WTC11 (cell line): ENCODE data around the gene NCKAP5. TPM values are rescaled to one million over a fixed set of nuclear protein-coding genes. Genes with fewer than 3 reads are reported as not detected.

Experiments
- ATAC-seq: fragments of 200-7000 bp; cut with Tn5 transposase; 2 replicates; pipeline ENCODE4 v1.10.0; 2021; ENCODE audit warnings: mild to moderate bottlenecking, moderate library complexity
- CTCF ChIA-PET: fragments of 300-600 bp; sonication (Branson Sonifier 250); formaldehyde crosslinking; loops from one replicate; lab custom pipeline; 2021; ENCODE audit warnings: antibody characterized with exemption; lab: Charles Lee
- POLR2A ChIA-PET: fragments of 350-600 bp; sonication (Branson Sonifier 250); formaldehyde crosslinking; loops from one replicate; lab custom pipeline; 2021; ENCODE audit warnings: antibody characterized with exemption; lab: Charles Lee
- DNase-seq: peaks from one replicate; pipeline ENCODE4 v3.0.0; 2021; ENCODE audit warnings: low spot score
- H3K27ac Mint-ChIP-seq: 2 replicates; pipeline ENCODE4 v1.8.0; 2021; ENCODE audit warnings: mixed read lengths
- H3K27me3 Mint-ChIP-seq: 2 replicates; pipeline ENCODE4 v1.8.0; 2021; ENCODE audit warnings: low read depth, mild to moderate bottlenecking, moderate library complexity, mixed read lengths
- H3K36me3 Mint-ChIP-seq: 2 replicates; pipeline ENCODE4 v1.8.0; 2021; ENCODE audit warnings: mixed read lengths
- H3K4me1 Mint-ChIP-seq: 2 replicates; pipeline ENCODE4 v1.8.0; 2022; ENCODE audit warnings: mixed read lengths
- H3K4me3 Mint-ChIP-seq: 2 replicates; pipeline ENCODE4 v1.8.0; 2021; ENCODE audit warnings: mild to moderate bottlenecking, moderate library complexity, mixed read lengths
- H3K9me3 Mint-ChIP-seq: 2 replicates; pipeline ENCODE4 v1.8.0; 2021; ENCODE audit warnings: mixed read lengths
- ATF1 ChIP-seq: sonication (generic); formaldehyde crosslinking; IDR thresholded peaks from 2 replicates; pipeline ENCODE4 v1.8.1; 2023; ENCODE audit warnings: mild to moderate bottlenecking, moderate library complexity, missing genetic modification reagents
- E2F4 ChIP-seq: sonication (generic); formaldehyde crosslinking; IDR thresholded peaks from 2 replicates; pipeline ENCODE4 v1.8.1; 2022; ENCODE audit warnings: low read depth, mild to moderate bottlenecking, moderate library complexity, missing genetic modification reagents, borderline replicate concordance
- FOXJ3 ChIP-seq: sonication (generic); formaldehyde crosslinking; IDR thresholded peaks from 2 replicates; pipeline ENCODE4 v1.9.0; 2021; ENCODE audit warnings: missing genetic modification reagents, mild to moderate bottlenecking, borderline replicate concordance
- FOXK1 ChIP-seq: sonication (generic); formaldehyde crosslinking; IDR thresholded peaks from 2 replicates; pipeline ENCODE4 v1.8.0; 2022; ENCODE audit warnings: mild to moderate bottlenecking, moderate library complexity, missing genetic modification reagents
- GABPB1 ChIP-seq: sonication (generic); formaldehyde crosslinking; IDR thresholded peaks from 2 replicates; pipeline ENCODE4 v1.8.1; 2023; ENCODE audit warnings: mild to moderate bottlenecking, missing genetic modification reagents
- GTF2I ChIP-seq: fragments of 250-450 bp; sonication (Bioruptor Pico); conservative IDR thresholded peaks from 2 replicates; pipeline ENCODE4 v1.4.0; 2021; ENCODE audit warnings: mild to moderate bottlenecking
- HMGA2 ChIP-seq: fragments of 250-450 bp; sonication (Bioruptor Pico); IDR thresholded peaks from 2 replicates; pipeline ENCODE4 v1.4.0; 2021; ENCODE audit warnings: mild to moderate bottlenecking, moderate library complexity
- MXD4 ChIP-seq: fragments of 250-450 bp; sonication (Bioruptor Pico); IDR thresholded peaks from 2 replicates; pipeline ENCODE4 v1.8.0; 2021; ENCODE audit warnings: mild to moderate bottlenecking, moderate library complexity, borderline replicate concordance
- NR3C1 ChIP-seq: sonication (generic); formaldehyde crosslinking; conservative IDR thresholded peaks from 2 replicates; pipeline ENCODE4 v1.8.1; 2023; ENCODE audit warnings: low read depth, mild to moderate bottlenecking, missing genetic modification reagents
- PRRX2 ChIP-seq: fragments of 250-450 bp; sonication (Bioruptor Pico); IDR thresholded peaks from 2 replicates; pipeline ENCODE4 v1.8.0; 2021; ENCODE audit warnings: mild to moderate bottlenecking
- RELA ChIP-seq: sonication (generic); formaldehyde crosslinking; IDR thresholded peaks from 2 replicates; pipeline ENCODE4 v1.8.1; 2022; ENCODE audit warnings: missing genetic modification reagents, mild to moderate bottlenecking, borderline replicate concordance
- SMAD3 ChIP-seq: sonication (generic); formaldehyde crosslinking; IDR thresholded peaks from 2 replicates; pipeline ENCODE4 v1.8.0; 2022; ENCODE audit warnings: missing genetic modification reagents, mild to moderate bottlenecking, borderline replicate concordance
- SOX15 ChIP-seq: fragments of 250-450 bp; sonication (Bioruptor Pico); IDR thresholded peaks from 2 replicates; pipeline ENCODE4 v1.9.0; 2021; ENCODE audit warnings: mild to moderate bottlenecking
- TP53 ChIP-seq: sonication (generic); formaldehyde crosslinking; IDR thresholded peaks from 2 replicates; pipeline ENCODE4 v1.8.1; 2023; ENCODE audit warnings: mild to moderate bottlenecking, missing genetic modification reagents
- ZBTB21 ChIP-seq: sonication (generic); formaldehyde crosslinking; IDR thresholded peaks from 2 replicates; pipeline ENCODE4 v1.8.1; 2023; ENCODE audit warnings: mild to moderate bottlenecking, missing genetic modification reagents, borderline replicate concordance
- ZNF121 ChIP-seq: sonication (generic); formaldehyde crosslinking; IDR thresholded peaks from 2 replicates; pipeline ENCODE4 v1.8.0; 2023; ENCODE audit warnings: missing genetic modification reagents
- total RNA-seq: library from RNA; stranded (reverse); gene quantifications from 3 replicates; pipeline ENCODE4 v1.2.3, GENCODE V29; 2021
- TF ChIP-seq, protein P1 (sequence below): sonication (generic); formaldehyde crosslinking; IDR thresholded peaks from 2 replicates; pipeline ENCODE4 v1.8.0; 2022; ENCODE audit warnings: mild to moderate bottlenecking, missing genetic modification reagents
- TF ChIP-seq, protein P2 (sequence below): sonication (generic); formaldehyde crosslinking; IDR thresholded peaks from 2 replicates; pipeline ENCODE4 v1.8.1; 2022; ENCODE audit warnings: mild to moderate bottlenecking, moderate library complexity, missing genetic modification reagents
- TF ChIP-seq, protein P3 (sequence below): sonication (generic); formaldehyde crosslinking; IDR thresholded peaks from 2 replicates; pipeline ENCODE4 v1.8.1; 2023; ENCODE audit warnings: mild to moderate bottlenecking, missing genetic modification reagents
- TF ChIP-seq, protein P4 (sequence below): fragments of 250-450 bp; sonication (Bioruptor Pico); IDR thresholded peaks from 2 replicates; pipeline ENCODE4 v1.9.0; 2021; ENCODE audit warnings: moderate library complexity, mild to moderate bottlenecking, inconsistent platforms, borderline replicate concordance
- TF ChIP-seq, protein P5 (sequence below): sonication (generic); formaldehyde crosslinking; IDR thresholded peaks from 2 replicates; pipeline ENCODE4 v1.8.0; 2022; ENCODE audit warnings: mild to moderate bottlenecking, missing genetic modification reagents

Gene NCKAP5
- total RNA-seq, 1 experiment from 2014 or later: 0.55 TPM

DNA sequence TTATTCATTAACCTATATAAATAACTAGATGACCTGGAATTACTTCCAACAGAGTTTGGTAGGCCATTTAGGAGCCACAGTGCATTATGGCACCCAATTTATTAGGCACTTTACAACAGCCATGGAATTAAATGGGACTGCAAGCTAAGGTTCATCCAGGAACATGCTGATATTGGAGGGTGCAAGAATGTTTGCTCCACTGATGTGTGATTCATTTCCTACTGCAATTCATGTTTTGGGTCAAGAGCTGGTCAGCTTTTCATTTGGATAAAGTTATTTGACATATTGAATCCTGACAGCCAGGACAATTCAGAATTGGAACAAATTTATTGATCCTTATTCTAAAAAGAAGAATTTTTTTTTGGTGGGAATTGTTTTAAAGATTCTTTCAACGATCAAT, 886.5 kb downstream of the NCKAP5 start:
- Mint-ChIP-seq H3K9me3 (no peaks in the 10 kb centered on the region), H3K4me3 (no peak overlapping the region), H3K36me3 (no peaks in the 10 kb centered on the region), H3K4me1 (no peaks in the 10 kb centered on the region), H3K27me3 (peaks cover 36% of the 10 kb centered on the region), H3K27ac (no peak overlapping the region)
- POLR2A ChIA-PET: no interaction called here
- CTCF ChIA-PET: no interaction called here
- TF ChIP-seq, protein P1, sequence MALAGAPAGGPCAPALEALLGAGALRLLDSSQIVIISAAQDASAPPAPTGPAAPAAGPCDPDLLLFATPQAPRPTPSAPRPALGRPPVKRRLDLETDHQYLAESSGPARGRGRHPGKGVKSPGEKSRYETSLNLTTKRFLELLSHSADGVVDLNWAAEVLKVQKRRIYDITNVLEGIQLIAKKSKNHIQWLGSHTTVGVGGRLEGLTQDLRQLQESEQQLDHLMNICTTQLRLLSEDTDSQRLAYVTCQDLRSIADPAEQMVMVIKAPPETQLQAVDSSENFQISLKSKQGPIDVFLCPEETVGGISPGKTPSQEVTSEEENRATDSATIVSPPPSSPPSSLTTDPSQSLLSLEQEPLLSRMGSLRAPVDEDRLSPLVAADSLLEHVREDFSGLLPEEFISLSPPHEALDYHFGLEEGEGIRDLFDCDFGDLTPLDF (CRISPR knock-in tag): no peak
- TF ChIP-seq GTF2I (CRISPR knock-in tag) (no peak), RELA (CRISPR knock-in tag) (no peak), ZNF121 (no peak), SMAD3 (CRISPR knock-in tag) (no peak), SOX15 (CRISPR knock-in tag) (no peak), NR3C1 (no peak), MXD4 (no peak)
- TF ChIP-seq, protein P2, sequence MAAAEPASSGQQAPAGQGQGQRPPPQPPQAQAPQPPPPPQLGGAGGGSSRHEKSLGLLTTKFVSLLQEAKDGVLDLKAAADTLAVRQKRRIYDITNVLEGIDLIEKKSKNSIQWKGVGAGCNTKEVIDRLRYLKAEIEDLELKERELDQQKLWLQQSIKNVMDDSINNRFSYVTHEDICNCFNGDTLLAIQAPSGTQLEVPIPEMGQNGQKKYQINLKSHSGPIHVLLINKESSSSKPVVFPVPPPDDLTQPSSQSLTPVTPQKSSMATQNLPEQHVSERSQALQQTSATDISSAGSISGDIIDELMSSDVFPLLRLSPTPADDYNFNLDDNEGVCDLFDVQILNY (CRISPR knock-in tag): no peak
- TF ChIP-seq, protein P3, sequence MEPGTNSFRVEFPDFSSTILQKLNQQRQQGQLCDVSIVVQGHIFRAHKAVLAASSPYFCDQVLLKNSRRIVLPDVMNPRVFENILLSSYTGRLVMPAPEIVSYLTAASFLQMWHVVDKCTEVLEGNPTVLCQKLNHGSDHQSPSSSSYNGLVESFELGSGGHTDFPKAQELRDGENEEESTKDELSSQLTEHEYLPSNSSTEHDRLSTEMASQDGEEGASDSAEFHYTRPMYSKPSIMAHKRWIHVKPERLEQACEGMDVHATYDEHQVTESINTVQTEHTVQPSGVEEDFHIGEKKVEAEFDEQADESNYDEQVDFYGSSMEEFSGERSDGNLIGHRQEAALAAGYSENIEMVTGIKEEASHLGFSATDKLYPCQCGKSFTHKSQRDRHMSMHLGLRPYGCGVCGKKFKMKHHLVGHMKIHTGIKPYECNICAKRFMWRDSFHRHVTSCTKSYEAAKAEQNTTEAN (CRISPR knock-in tag): no peak
- ATAC-seq: no peak
- DNase-seq: no peak

DNA sequence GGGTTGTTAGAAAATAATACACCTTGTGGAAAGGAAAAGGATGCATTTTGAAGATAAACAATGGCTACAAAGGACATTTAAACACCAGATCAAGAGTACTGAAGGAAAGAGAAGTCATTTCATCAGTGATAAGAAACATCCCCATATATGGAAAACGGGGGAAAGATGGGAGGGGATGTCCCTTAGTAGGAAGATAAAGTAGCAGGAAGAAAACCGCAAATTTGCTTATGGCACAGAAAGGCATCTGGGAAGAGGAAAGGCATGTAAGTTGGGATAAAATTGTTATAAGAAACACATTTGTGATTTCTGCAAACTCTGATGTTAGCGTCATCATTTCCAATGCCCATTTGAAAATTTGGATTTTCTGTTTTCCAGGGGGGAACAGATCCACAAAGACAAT, 887.7 kb downstream of the NCKAP5 start:
- no peaks in the 10 kb centered on the region for H3K36me3 Mint-ChIP-seq
- no peaks in the 10 kb centered on the region for H3K9me3 Mint-ChIP-seq
- TF ChIP-seq, protein P4, sequence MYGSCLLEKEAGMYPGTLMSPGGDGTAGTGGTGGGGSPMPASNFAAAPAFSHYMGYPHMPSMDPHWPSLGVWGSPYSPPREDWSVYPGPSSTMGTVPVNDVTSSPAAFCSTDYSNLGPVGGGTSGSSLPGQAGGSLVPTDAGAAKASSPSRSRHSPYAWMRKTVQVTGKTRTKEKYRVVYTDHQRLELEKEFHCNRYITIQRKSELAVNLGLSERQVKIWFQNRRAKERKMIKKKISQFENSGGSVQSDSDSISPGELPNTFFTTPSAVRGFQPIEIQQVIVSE (CRISPR knock-in tag): no peak
- no peak for TF ChIP-seq E2F4
- TF ChIP-seq FOXK1 (CRISPR knock-in tag): no peak
- TF ChIP-seq, protein P2 (CRISPR knock-in tag): no peak
- H3K4me3 Mint-ChIP-seq: no peak overlapping the region
- no peak for ATAC-seq
- H3K27ac Mint-ChIP-seq: no peak overlapping the region
- DNase-seq: no peak
- H3K4me1 Mint-ChIP-seq: no peaks in the 10 kb centered on the region
- H3K27me3 Mint-ChIP-seq: peaks cover 46% of the 10 kb centered on the region
- ChIA-PET POLR2A (no interaction called here), CTCF (no interaction called here)

- CTCF ChIA-PET: interaction anchor here (1.1 kb wide), 1 partner anchor 233 kb away, joined by 3 read pairs; no protein-coding TSS in a partner anchor
- Mint-ChIP-seq H3K36me3 (no peaks in the 10 kb centered on the region), H3K9me3 (no peaks in the 10 kb centered on the region), H3K27ac (no peak overlapping the region), H3K4me1 (no peaks in the 10 kb centered on the region), H3K4me3 (no peak overlapping the region)
- no peak for ATAC-seq
- POLR2A ChIA-PET: no interaction called here
- no peak for DNase-seq
- TF ChIP-seq PRRX2 (CRISPR knock-in tag) (no peak), FOXJ3 (no peak), GABPB1 (CRISPR knock-in tag) (no peak), ATF1 (no peak), SOX15 (CRISPR knock-in tag) (no peak), TP53 (CRISPR knock-in tag) (no peak), ZBTB21 (CRISPR knock-in tag) (no peak), HMGA2 (CRISPR knock-in tag) (no peak)
- TF ChIP-seq, protein P5, sequence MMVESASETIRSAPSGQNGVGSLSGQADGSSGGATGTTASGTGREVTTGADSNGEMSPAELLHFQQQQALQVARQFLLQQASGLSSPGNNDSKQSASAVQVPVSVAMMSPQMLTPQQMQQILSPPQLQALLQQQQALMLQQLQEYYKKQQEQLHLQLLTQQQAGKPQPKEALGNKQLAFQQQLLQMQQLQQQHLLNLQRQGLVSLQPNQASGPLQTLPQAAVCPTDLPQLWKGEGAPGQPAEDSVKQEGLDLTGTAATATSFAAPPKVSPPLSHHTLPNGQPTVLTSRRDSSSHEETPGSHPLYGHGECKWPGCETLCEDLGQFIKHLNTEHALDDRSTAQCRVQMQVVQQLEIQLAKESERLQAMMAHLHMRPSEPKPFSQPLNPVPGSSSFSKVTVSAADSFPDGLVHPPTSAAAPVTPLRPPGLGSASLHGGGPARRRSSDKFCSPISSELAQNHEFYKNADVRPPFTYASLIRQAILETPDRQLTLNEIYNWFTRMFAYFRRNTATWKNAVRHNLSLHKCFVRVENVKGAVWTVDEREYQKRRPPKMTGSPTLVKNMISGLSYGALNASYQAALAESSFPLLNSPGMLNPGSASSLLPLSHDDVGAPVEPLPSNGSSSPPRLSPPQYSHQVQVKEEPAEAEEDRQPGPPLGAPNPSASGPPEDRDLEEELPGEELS: no peak
- TF ChIP-seq, protein P2 (CRISPR knock-in tag): no peak
- TF ChIP-seq, all 79 proteins: peak for 0
- peaks cover 66% of the 10 kb centered on the region for H3K27me3 Mint-ChIP-seq
Measured at GRCh38 chr2:132678483-132678882, 889.8 kb downstream of the NCKAP5 start.
